Colonic mucosa (tissue), 4 donors: Measurements from ENCODE around the gene YAP1. TPM values are rescaled to one million over a fixed set of nuclear protein-coding genes. Genes with fewer than 3 reads are reported as not detected.

Source experiments
- DNase-seq: peaks from one replicate; pipeline ENCODE4 v3.0.0-alpha.2; 2020
- H3K27ac ChIP-seq: fragments of 200-600 bp; one replicate; pipeline ENCODE4 v1.8.0; 2021
- H3K27me3 ChIP-seq: fragments of 200-600 bp; one replicate; pipeline ENCODE4 v1.8.0; 2021
- H3K36me3 ChIP-seq: fragments of 200-600 bp; one replicate; pipeline ENCODE4 v1.8.0; 2021
- H3K4me1 ChIP-seq: fragments of 200-600 bp; one replicate; pipeline ENCODE4 v1.8.0; 2021; ENCODE audit warnings: mild to moderate bottlenecking
- H3K4me3 ChIP-seq: fragments of 200-600 bp; one replicate; pipeline ENCODE4 v1.8.0; 2021
- H3K9ac ChIP-seq, 2 donors: one replicate each; pipeline ENCODE4 v1.7.0; 2013; ENCODE audit warnings: control low read depth in 2 of 2, low read depth in 2 of 2, low read length in 2 of 2
- H3K9me3 ChIP-seq: fragments of 200-600 bp; one replicate; pipeline ENCODE4 v1.8.0; 2021
- intact Hi-C: fragments of 100-400 bp; cut with DNase I; formaldehyde crosslinking; loops from one replicate; pipeline ENCODE4 v1.14.1; 2022
- total RNA-seq, 2 donors: library from RNA; stranded (reverse); fragmentation: NEBNext Ultra II Directional in 1 of 2; extraction: Animal tissue kit (Norgen Biotek cat#: 25700) in 1 of 2; gene quantifications; one replicate each; pipeline ENCODE4 v1.2.1, GENCODE V29; 2021
- TF ChIP-seq, protein P1 (sequence below): fragments of 200-600 bp; IDR thresholded peaks from one replicate; pipeline ENCODE4 v1.8.0; 2022; ENCODE audit warnings: antibody characterized with exemption, mild to moderate bottlenecking
- donor health status: healthy.
- donor health status: DM: no; HTN: no; CAD: no.
- donor health status: DM: no; HTN: no; CAD: no.

The YAP1 gene
- total RNA-seq, 2 donors from 2014 or later, result 43.9 to 71.7 TPM

DNA sequence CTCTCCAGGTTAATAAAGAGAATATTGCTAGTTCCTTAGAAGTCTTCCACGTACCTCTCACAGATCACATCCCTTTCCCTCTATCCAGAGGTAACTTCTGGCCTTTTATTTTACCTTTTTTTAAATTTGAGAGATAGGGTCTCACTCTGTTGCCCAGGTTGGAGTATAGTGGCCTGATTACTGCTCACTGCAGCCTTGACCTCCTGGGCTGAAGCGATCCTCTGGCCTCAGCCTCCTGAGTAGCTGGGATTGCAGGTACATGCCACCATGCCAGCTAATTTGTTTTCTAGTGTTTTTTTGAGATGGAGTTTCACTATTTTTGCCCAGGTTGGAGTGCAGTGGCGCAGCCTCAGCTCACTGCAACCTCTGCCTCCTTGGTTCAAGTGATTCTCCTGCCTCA lies 24.4 kb downstream of the YAP1 start:
- intact Hi-C loops, result no loop called here
- Histone ChIP-seq H3K4me3 (no peak overlapping the region), H3K27ac (no peak overlapping the region), H3K4me1 (no peaks in the 10 kb centered on the region), H3K9ac (no peak overlapping the region), H3K27me3 (no peaks in the 10 kb centered on the region), H3K9me3 (no peaks in the 10 kb centered on the region), H3K36me3 (no peaks in the 10 kb centered on the region)
- TF ChIP-seq, protein P1, sequence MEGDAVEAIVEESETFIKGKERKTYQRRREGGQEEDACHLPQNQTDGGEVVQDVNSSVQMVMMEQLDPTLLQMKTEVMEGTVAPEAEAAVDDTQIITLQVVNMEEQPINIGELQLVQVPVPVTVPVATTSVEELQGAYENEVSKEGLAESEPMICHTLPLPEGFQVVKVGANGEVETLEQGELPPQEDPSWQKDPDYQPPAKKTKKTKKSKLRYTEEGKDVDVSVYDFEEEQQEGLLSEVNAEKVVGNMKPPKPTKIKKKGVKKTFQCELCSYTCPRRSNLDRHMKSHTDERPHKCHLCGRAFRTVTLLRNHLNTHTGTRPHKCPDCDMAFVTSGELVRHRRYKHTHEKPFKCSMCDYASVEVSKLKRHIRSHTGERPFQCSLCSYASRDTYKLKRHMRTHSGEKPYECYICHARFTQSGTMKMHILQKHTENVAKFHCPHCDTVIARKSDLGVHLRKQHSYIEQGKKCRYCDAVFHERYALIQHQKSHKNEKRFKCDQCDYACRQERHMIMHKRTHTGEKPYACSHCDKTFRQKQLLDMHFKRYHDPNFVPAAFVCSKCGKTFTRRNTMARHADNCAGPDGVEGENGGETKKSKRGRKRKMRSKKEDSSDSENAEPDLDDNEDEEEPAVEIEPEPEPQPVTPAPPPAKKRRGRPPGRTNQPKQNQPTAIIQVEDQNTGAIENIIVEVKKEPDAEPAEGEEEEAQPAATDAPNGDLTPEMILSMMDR, result no peak
- no peak for DNase-seq

DNA sequence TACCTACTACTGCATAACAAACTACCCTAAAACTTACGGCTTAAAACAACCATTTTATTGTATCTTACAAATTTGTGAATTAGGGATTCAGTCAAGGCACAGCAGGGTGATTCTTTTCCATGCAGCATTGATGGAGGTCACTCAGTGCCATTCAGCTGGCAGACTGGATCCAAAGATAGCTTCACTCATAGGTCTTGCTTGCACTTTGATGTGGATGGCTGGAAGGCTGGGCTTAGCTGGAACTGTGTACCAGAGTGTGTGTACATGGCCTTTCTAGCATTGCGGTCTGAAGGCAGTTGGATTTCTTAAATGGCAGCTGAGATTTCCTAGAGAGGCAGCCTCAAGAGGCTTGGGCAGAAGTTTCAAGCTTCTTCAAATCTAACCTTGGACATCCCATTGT lies 25.0 kb downstream of the YAP1 start:
- DNase-seq, result no peak
- Histone ChIP-seq H3K9me3 (no peaks in the 10 kb centered on the region), H3K4me3 (no peak overlapping the region), H3K27me3 (no peaks in the 10 kb centered on the region), H3K36me3 (no peaks in the 10 kb centered on the region), H3K9ac (no peak overlapping the region), H3K27ac (no peak overlapping the region), H3K4me1 (no peaks in the 10 kb centered on the region)
- intact Hi-C loops, result no loop called here
- TF ChIP-seq, protein P1, result no peak

DNA sequence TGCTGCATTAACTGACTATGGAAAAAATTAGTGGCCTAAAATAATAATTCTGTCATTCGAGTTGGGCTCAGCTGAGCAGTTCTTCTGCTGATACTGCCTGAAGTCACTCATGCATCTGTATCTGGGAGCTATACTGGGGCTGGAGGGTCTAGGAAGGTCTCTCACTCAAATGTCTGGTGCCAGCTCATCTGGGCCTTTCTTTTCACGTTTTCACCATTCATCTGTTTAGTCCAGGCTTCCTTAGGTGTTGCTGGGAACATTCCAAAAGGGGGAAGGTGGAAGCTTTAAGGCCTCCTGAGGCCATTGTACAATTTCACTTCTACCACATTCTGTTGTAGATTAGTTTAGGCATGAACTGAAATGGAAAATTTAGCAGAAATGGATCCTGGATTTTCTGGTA lies 28.0 kb downstream of the YAP1 start:
- Histone ChIP-seq H3K36me3 (no peaks in the 10 kb centered on the region), H3K4me3 (no peak overlapping the region), H3K27me3 (no peaks in the 10 kb centered on the region), H3K4me1 (no peaks in the 10 kb centered on the region), H3K9me3 (no peaks in the 10 kb centered on the region), H3K9ac (no peak overlapping the region), H3K27ac (no peak overlapping the region)
- TF ChIP-seq, protein P1, result no peak
- intact Hi-C loops, result no loop called here
- no peak for DNase-seq

DNA sequence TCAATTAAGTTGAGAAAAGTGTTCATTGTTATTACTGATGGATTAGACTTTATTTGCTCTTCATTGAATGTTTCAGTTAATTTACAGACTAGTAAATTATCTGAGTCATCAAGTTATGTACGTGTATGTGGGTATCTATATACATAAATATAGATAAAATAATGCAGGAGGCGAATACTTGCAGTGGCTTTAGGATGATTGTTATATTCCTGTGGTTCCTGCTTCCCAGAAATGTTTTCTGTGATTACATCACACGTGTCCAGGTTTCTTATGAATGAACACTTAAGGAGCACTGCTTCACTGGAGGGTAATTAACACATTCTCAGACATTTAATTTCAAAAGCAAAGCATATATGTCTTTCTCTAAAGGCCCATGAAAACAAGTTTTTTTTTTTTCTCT lies 28.4 kb downstream of the YAP1 start:
- intact Hi-C loops, result no loop called here
- no peaks in the 10 kb centered on the region for H3K27me3 ChIP-seq
- H3K4me1 ChIP-seq, result no peaks in the 10 kb centered on the region
- H3K36me3 ChIP-seq, result no peaks in the 10 kb centered on the region
- H3K27ac ChIP-seq, result no peak overlapping the region
- H3K9me3 ChIP-seq, result no peaks in the 10 kb centered on the region
- DNase-seq, result no peak
- TF ChIP-seq, protein P1, result no peak
- no peak overlapping the region for H3K9ac ChIP-seq
- no peak overlapping the region for H3K4me3 ChIP-seq

DNA sequence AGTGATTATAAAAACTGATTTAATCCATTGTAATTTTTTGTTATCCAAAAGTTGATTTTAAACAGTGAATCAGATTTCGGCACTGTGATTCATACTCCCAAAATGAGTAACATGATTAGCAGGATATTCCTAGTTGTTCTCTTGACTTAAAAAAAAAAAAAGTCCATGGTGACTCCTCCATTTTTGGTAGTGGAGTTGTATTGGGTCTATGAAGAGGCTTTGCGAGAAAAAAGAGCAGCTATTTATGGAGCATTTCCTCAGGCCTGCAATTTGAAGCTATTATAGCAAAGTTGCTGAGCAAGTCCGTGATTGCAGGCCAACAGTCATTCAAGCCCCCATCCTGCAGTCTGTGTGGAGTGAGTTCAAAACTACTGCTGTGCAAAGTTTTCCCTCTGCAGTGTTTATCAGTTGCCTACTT lies 28.8 kb downstream of the YAP1 start:
- no peak for DNase-seq
- TF ChIP-seq, protein P1, result no peak
- Histone ChIP-seq H3K4me3 (no peak overlapping the region), H3K9ac (no peak overlapping the region), H3K4me1 (no peaks in the 10 kb centered on the region), H3K9me3 (no peaks in the 10 kb centered on the region), H3K27me3 (no peaks in the 10 kb centered on the region), H3K36me3 (no peaks in the 10 kb centered on the region), H3K27ac (no peak overlapping the region)
- intact Hi-C loops, result no loop called here

DNA sequence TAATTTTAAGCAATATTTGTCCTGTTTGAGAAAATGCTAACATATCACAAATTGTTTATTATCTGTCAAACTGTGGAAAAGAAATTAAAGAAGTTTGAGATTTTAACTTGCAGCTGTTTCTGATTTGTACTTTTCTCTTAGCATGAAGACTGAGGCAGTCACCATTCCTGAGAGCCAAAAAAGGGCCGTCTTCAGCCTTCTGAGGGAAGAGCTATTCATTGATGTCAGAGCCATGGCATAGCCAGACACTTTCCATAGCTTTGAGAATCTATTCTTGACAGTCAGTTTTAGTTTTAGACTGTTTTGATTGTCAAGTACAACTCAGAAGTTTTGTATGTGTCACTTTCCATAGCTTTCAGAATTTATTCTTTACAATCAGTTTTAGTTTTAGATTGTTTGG lies 32.1 kb downstream of the YAP1 start:
- TF ChIP-seq, protein P1, result no peak
- Histone ChIP-seq H3K27ac (no peak overlapping the region), H3K4me1 (no peaks in the 10 kb centered on the region)

More for the DNA sequence above, 32.1 kb downstream of the YAP1 start:
- no peak for DNase-seq
- Histone ChIP-seq H3K36me3 (no peaks in the 10 kb centered on the region), H3K4me3 (no peak overlapping the region), H3K9me3 (no peaks in the 10 kb centered on the region), H3K27me3 (no peaks in the 10 kb centered on the region), H3K9ac (no peak overlapping the region)
- intact Hi-C loops, result no loop called here
